HG02588 (cell line): ENCODE data around the gene ITLN2.
"Not testable (repeated sequence)": the region's sequence is repeated elsewhere in the genome, so short reads cannot be mapped to it uniquely, and the experiment has no call there.

Experiments used
- ATAC-seq: cut with Tn5 transposase; IDR thresholded peaks from one replicate; pipeline ENCODE4 v1.9.1; 2021; ENCODE audit warnings: mild to moderate bottlenecking, moderate library complexity; ENCODE audit not compliant: unreplicated experiment

ITLN2 gene

DNA sequence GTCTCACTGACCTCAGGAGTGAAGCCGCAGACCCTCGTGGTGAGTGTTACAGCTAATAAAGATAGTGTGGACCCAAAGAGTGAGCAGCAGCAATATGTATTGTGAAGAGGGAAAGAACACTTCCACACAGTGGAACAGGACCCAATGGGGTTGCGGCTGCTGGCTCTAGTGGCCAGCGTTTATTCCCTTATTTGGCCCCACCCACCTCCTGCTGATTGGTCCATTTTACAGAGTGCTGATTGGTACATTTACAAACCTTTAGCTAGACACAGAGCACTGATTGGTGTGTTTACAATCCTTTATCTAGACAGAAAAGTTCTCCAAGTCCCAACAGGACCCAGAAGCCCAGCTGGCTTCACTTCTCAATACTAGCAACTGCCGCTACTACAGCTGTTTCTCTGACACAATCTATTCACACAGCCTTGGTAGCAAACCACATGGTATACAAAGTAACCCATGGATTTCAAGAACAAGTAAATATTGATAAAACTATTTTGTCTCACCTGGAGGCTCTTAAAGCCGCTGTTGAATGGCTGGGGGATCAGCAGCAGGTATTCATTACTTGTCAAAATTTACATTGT lies 44.3 kb downstream of the ITLN2 start:
- no peak for ATAC-seq

DNA sequence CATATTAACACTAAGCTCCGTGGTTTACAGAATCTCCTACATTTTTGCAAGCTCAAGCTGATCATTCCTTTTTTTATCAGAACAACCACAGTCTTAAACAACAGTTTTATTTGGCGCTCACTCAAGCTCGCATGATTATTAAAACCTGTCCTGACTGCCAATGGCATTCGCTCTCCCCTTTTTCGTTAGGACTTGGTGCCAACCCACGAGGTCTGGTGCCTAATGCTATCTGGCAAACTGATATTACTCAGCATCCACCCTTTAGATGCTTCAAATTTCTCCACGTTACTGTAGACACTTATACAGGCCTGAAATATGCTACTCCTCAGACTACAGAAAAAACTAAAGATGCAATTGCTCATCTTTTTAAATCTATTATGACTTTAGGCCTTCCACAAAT lies 46.6 kb downstream of the ITLN2 start:
- ATAC-seq: no peak

DNA sequence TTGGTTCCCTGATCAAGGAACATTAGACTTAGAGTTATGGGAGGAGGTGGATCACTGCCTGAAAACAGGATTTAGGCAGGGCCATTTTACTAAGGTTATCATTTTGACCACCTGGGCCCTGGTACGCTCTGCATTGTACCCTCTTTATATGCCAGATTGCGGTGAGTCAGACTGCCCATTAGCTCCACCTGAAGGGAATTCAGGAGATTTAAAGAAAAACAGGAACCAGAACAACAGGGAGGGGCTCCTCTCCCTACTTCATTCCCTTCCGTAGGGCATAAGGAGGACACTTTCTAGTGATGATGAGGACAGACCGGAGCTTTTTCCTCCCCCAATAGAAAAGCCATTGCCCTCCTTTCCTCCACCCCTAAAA lies 49.0 kb downstream of the ITLN2 start:
- ATAC-seq: no peak

DNA sequence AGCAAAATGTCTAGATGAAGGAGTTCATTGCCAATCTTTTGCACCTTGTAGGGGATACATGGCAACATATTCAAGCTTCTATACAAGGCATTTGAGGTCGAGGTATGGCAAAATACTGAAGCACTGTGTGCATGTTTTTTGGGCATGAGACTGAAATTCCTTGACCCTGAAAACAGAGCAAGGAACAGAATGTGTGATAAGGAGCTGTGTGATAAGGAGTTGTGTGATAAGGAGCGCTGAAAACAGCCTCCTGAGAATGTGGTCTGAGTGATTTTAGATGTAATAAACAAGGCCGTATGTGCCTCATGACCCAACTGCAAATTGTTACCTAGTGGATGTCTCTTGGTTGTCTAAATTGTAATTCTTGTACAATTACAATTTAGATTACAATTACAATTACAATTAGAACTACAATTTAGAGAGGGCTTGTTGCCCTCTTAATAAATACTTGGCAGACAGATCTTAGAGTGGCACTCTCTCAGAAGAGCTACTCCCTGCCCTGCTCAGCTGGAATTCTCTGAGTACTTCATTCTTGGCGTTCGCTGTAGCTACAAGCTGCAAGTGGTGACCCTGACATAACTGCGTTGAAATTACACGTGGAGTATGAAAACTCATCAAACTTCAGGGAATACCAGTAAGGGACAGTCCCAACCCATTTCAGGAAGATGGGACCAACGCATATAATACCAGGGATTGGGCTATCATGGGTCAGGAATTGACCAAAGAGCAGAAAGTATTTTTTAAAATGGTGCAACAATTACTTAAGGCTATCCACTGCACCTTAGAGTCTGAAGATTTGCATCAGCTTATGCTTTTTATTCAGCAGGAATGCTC lies 49.6 kb downstream of the ITLN2 start:
- ATAC-seq: no peak

DNA sequence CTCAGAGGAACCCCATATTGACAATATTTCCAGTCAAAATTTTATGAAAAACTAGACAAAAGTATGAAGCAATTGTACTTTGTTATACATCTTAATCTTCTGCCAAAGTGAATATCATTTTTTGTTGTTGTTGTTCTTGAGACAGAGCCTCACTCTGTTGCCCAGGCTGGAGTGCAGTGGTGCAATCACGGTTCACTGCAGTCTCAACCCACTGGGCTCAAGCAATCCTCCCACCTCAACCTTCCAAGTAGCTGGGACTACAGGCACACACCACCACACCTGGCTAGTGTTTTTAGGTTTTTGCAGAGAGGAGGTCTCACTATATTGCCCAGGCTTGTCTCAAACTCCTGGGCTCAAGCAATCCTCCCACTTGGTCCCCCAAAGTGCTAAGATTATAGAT lies 52.4 kb downstream of the ITLN2 start:
- ATAC-seq: not testable (repeated sequence)

DNA sequence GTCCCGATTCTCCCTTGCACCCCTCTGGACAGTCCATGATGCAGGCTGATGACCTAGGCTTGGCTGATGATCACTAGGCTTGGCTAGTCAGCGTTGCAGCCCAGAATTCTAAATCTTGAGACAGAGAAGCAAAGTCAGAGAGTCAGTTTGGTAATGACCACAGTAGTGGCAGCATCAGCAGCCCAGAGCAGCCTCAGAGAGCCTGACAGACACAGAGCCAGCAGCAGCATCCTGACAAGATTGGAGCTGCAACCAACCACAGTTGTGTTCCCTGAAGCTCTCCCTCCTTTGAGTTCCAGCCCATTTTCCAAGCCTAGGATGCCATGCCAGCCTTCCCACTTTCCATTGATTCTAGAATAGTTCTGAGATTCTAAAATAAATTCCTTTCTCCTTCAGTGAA lies 52.8 kb downstream of the ITLN2 start:
- no peak for ATAC-seq

DNA sequence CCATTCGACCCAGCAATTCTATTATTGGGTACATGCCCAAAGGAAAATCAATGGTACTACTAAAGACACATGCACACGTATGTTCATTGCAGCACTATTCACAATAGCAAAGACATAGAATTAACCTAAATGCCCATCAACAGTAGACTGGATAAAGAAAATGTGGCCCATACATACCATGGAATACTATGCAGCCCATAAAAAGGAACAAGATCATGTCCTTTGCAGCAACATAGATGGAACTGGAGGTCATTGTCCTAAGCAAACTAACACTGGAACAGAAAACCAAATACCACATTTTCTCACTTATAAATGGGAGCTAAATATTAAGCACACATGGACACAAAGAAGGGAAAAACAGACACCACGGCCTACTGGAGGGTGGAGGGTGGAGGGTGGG lies 53.9 kb downstream of the ITLN2 start:
- ATAC-seq: not testable (repeated sequence)
